OCI-LY7 (cell line): ENCODE data around the gene ADAMTSL3. TPM values are rescaled to one million over a fixed set of nuclear protein-coding genes. Genes with fewer than 3 reads are reported as not detected.
"Not testable (repeated sequence)": the region's sequence is repeated elsewhere in the genome, so short reads cannot be mapped to it uniquely, and the experiment has no call there.

Experiments
- BruUV-seq: library from RNA; stranded (reverse); fragments of 400-500 nt; replicated peaks from 2 replicates; lab custom pipeline; 2021; lab: Mats Ljungman, UMichigan
- CTCF ChIA-PET: fragments of 300-600 bp; sonication (Branson Sonifier 250); formaldehyde crosslinking; loops from one replicate; lab custom pipeline; 2022; ENCODE audit warnings: antibody characterized with exemption; ENCODE audit not compliant: unreplicated experiment; lab: Charles Lee
- POLR2A ChIA-PET: fragments of 300-600 bp; sonication (Branson Sonifier 250); formaldehyde crosslinking; loops from one replicate; lab custom pipeline; 2022; ENCODE audit warnings: antibody characterized with exemption; lab: Charles Lee
- DNase-seq: peaks from one replicate; pipeline ENCODE4 v3.0.0-alpha.2; 2015; ENCODE audit warnings: low spot score
- H2AFZ ChIP-seq: fragments of 200-600 bp; sonication (generic), shearing (Covaris generic); 2 replicates; pipeline ENCODE4 v1.6.1; 2014; ENCODE audit warnings: mild to moderate bottlenecking, antibody characterized with exemption, low read length, moderate library complexity
- H3K27ac ChIP-seq: fragments of 200-600 bp; sonication (generic); 2 replicates; pipeline ENCODE4 v1.5.1; 2014; ENCODE audit warnings: mixed run types, low read depth, mild to moderate bottlenecking, moderate library complexity, low read length, inconsistent platforms; ENCODE audit not compliant: poor library complexity, severe bottlenecking
- H3K36me3 ChIP-seq: fragments of 200-600 bp; sonication (generic); 2 replicates; pipeline ENCODE4 v1.6.1; 2014; ENCODE audit warnings: mild to moderate bottlenecking, antibody characterized with exemption, low read length, moderate library complexity, mixed read lengths; ENCODE audit not compliant: insufficient read depth
- H3K4me1 ChIP-seq: fragments of 200-600 bp; sonication (generic); 2 replicates; pipeline ENCODE4 v1.5.1; 2014; ENCODE audit warnings: mild to moderate bottlenecking, low read length; ENCODE audit not compliant: insufficient read depth, poor library complexity, severe bottlenecking
- H3K4me2 ChIP-seq: fragments of 200-600 bp; sonication (generic); 2 replicates; pipeline ENCODE4 v1.6.1; 2014; ENCODE audit warnings: mild to moderate bottlenecking, low read length
- H3K4me3 ChIP-seq: fragments of 200-600 bp; sonication (generic); 2 replicates; pipeline ENCODE4 v1.5.1; 2014; ENCODE audit warnings: mild to moderate bottlenecking, low read depth, low read length; ENCODE audit not compliant: poor library complexity, severe bottlenecking
- H3K79me2 ChIP-seq: fragments of 200-600 bp; sonication (generic); 2 replicates; pipeline ENCODE4 v1.6.1; 2016; ENCODE audit warnings: low read depth, mild to moderate bottlenecking, low read length, moderate library complexity, mixed read lengths; ENCODE audit not compliant: insufficient read depth
- H3K9me2 ChIP-seq: fragments of 200-600 bp; sonication (generic); 2 replicates; pipeline ENCODE4 v1.6.1; 2016; ENCODE audit warnings: mild to moderate bottlenecking, low read length, mixed read lengths; ENCODE audit not compliant: insufficient read depth
- H3K9me3 ChIP-seq: fragments of 200-600 bp; sonication (generic); 2 replicates; pipeline ENCODE4 v1.6.1; 2014; ENCODE audit warnings: mild to moderate bottlenecking, mixed run types, low read length, mixed read lengths
- H4K20me1 ChIP-seq: fragments of 200-600 bp; sonication (generic); 2 replicates; pipeline ENCODE4 v1.6.1; 2014; ENCODE audit warnings: mild to moderate bottlenecking, antibody characterized with exemption, low read length, moderate library complexity, mixed read lengths; ENCODE audit not compliant: insufficient read depth
- CTCF ChIP-seq: fragments of 200-600 bp; sonication (generic); conservative IDR thresholded peaks from 2 replicates; pipeline ENCODE4 v1.5.1; 2014; ENCODE audit warnings: mild to moderate bottlenecking, antibody characterized with exemption, low read length, moderate library complexity, mixed read lengths
- EZH2phosphoT487 ChIP-seq: fragments of 200-600 bp; sonication (generic); IDR thresholded peaks from 2 replicates; pipeline ENCODE4 v1.6.1; 2018; ENCODE audit warnings: low read depth, borderline replicate concordance, mild to moderate bottlenecking, mixed run types, antibody characterized with exemption, low read length, moderate library complexity, mixed read lengths
- intact Hi-C: fragments of 100-400 bp; cut with micrococcal nuclease; formaldehyde crosslinking; loops from one replicate; pipeline ENCODE4 v1.10.0; 2022; ENCODE audit not compliant: unreplicated experiment
- total RNA-seq, 2 experiments: library from RNA; depleted of rRNA in 1 of 2; stranded (reverse); fragments of >200 nt in 1 of 2; shearing (Covaris generic) in 1 of 2; gene quantifications; 2 replicates each; pipeline ENCODE4 v1.2.3, GENCODE V29; 2014 to 2022

ADAMTSL3 gene
- total RNA-seq, 2 experiments from 2014 or later, result not detected

- Histone ChIP-seq H4K20me1 (no peaks in the 10 kb centered on the region), H3K4me3 (no peak overlapping the region), H3K4me1 (no peaks in the 10 kb centered on the region), H3K9me2 (no peaks in the 10 kb centered on the region), H3K27ac (no peak overlapping the region), H2AFZ (no peak overlapping the region), H3K9me3 (no peaks in the 10 kb centered on the region), H3K36me3 (no peaks in the 10 kb centered on the region), H3K4me2 (no peak overlapping the region), H3K79me2 (no peaks in the 10 kb centered on the region)
- BruUV-seq, result no TSS peak
- DNase-seq, result no peak
- POLR2A ChIA-PET, result no interaction called here
- intact Hi-C loops, result no loop called here
- TF ChIP-seq EZH2phosphoT487 (no peak), CTCF (no peak)
- CTCF ChIA-PET, result no interaction called here
Observed at GRCh38 chr15:84046064-84046637, 392.2 kb downstream of the ADAMTSL3 start.

GRCh38 chr15:84049480-84049879 lies 395.6 kb downstream of the ADAMTSL3 start:
- BruUV-seq, H4K20me1 ChIP-seq, intact Hi-C loops, H2AFZ ChIP-seq, DNase-seq, H3K27ac ChIP-seq, H3K79me2 ChIP-seq, H3K4me2 ChIP-seq, H3K4me3 ChIP-seq, POLR2A ChIA-PET, H3K9me3 ChIP-seq, H3K36me3 ChIP-seq, H3K4me1 ChIP-seq, H3K9me2 ChIP-seq, CTCF ChIA-PET: not testable (repeated sequence)

- Histone ChIP-seq H3K9me2 (no peaks in the 10 kb centered on the region), H3K9me3 (no peaks in the 10 kb centered on the region), H4K20me1 (no peaks in the 10 kb centered on the region), H3K36me3 (no peaks in the 10 kb centered on the region), H3K4me3 (no peak overlapping the region), H2AFZ (no peak overlapping the region), H3K27ac (no peak overlapping the region), H3K79me2 (no peaks in the 10 kb centered on the region), H3K4me2 (no peak overlapping the region), H3K4me1 (no peaks in the 10 kb centered on the region)
- intact Hi-C loops, result no loop called here
- CTCF ChIA-PET, result no interaction called here
- no peak for DNase-seq
- BruUV-seq, result no TSS peak
- TF ChIP-seq CTCF (no peak), EZH2phosphoT487 (no peak)
- POLR2A ChIA-PET, result no interaction called here
Observed at GRCh38 chr15:84050076-84050475, 396.2 kb downstream of the ADAMTSL3 start.

GRCh38 chr15:84051146-84051545 lies 397.2 kb downstream of the ADAMTSL3 start:
- H3K4me3 ChIP-seq, H4K20me1 ChIP-seq, H3K9me2 ChIP-seq, H2AFZ ChIP-seq, H3K27ac ChIP-seq, H3K4me1 ChIP-seq, BruUV-seq, H3K9me3 ChIP-seq, H3K4me2 ChIP-seq, DNase-seq, H3K36me3 ChIP-seq, intact Hi-C loops, H3K79me2 ChIP-seq, CTCF ChIA-PET: not testable (repeated sequence)
- POLR2A ChIA-PET, result interaction anchor here (0.6 kb wide), 1 partner anchor 395 kb away, joined by 3 read pairs; no protein-coding TSS in a partner anchor
